Left hindlimb (tissue), 1 donor: ENCODE data around the gene PDC.
"Not testable (repeated sequence)": the region's sequence is repeated elsewhere in the genome, so short reads cannot be mapped to it uniquely, and the experiment has no call there.

Source experiments
- DNase-seq: peaks from one replicate; pipeline ENCODE4 v3.0.0-alpha.2; 2018

Gene PDC

DNA sequence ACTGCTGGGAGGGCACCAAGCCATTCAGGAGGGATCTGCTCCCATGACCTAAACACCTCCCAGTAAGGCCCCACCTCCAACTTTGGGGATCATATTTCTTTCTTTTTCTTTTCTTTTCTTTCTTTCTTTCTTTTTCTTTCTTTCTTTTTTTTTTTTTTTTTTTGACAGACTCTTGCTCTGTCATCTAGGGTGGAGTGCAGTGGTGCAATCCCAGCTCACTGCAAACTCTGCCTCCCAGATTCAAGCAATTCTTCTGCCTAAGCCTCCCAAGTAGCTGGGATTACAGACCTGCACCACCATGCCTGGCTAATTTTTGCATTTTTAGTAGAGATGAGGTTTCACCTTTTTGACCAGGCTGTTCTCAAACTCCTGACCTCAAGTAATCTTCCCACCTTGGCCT lies 4.6 kb upstream of the PDC start:
- not testable (repeated sequence) for DNase-seq

DNA sequence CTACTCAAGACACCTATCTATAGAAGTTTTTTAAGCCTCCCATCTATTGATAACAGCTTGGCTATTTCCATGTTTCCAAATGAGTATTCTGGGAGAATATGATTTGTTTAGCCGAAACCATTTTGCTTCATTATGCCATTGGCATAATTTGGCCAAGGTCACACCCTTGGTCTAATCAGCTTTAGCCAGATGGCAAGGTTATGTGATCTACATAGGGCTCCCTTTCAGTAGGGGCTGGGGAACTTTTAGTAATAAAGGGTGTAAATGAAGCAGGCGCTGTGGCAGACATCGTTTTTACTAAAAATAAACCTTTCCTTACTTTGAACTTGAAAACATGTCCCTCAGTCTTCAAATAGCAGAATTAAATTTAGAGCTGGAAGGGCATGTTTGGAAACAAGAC lies 3.0 kb upstream of the PDC start:
- DNase-seq: no peak

- DNase-seq: no peak
These were observed 2.6 kb upstream of the PDC start for GRCh38 chr1:186463511-186463910.

GRCh38 chr1:186459161-186459560 lies 1.8 kb downstream of the PDC start:
- DNase-seq: not testable (repeated sequence)

DNA sequence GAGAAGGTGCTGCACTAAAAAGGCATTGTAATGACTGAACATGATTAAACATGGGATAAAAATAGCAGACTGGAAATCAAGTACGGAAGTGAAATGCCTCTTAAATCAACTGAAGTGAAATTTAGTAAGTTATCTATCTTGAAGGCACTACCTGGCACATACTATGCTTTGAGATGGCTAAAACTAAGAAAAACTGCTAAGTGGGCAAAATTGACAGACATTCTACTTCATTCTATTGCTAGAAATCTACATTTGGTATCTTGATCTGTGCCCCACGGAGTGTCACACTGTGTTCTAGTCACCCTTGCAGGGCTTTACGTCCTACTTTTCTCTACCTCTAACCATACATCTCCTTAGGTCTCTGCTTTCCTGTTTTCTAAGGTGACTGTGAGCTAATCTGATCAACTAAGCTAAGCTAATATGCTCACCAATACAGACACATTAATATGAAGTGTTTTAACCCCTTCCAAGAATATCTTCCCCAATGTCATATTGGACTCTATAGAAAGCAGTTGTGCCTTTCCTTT lies 4.1 kb downstream of the PDC start:
- no peak for DNase-seq

DNA sequence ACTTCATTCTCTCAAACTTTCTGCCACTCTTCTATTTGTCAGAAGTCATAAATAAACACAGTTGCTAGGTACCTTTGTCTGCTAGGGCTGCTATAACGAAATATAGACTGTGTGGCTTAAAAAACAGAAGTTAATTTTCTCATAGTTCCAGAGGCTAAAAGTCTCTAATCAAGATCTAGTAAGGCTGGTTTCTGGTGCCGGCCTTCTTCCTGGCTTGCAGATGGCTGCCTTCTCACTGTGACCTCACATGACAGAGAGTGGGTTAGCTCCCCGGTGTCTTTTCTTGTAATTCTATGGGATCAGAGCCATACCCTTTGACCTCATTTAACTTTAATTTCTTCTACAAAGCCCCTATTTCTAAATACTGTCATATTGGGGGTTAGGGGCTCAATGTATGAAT lies 5.9 kb downstream of the PDC start:
- DNase-seq: no peak

GRCh38 chr1:186446152-186446551 lies 14.8 kb downstream of the PDC start:
- DNase-seq: no peak

- DNase-seq: no peak
These were observed 17.3 kb downstream of the PDC start for GRCh38 chr1:186443638-186444037.

GRCh38 chr1:186442651-186443375 lies 18.1 kb downstream of the PDC start:
- no peak for DNase-seq

GRCh38 chr1:186440584-186440983 lies 20.3 kb downstream of the PDC start:
- DNase-seq: no peak

GRCh38 chr1:186438567-186438966 lies 22.3 kb downstream of the PDC start:
- DNase-seq: no peak

DNA sequence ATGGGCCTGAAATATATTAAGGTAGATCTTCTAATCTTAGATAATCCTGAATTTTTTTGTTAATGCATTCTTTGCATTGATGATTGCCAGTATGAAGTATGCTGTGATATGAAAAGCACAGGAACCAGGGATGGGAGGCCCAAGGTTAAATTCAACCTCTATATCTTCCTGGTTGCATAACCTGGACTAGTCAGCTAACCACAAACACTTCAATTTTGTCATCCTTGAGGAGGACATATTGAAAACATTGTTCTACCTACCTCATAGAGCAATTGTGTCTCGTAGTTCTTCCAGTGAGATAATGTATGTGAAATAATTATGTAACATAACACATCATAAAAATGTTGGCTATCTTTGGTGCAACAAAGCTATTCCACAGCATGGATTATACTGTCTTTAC lies 25.6 kb downstream of the PDC start:
- no peak for DNase-seq

- no peak for DNase-seq
These were observed 31.9 kb downstream of the PDC start for GRCh38 chr1:186429017-186429416.

GRCh38 chr1:186426118-186426517 lies 34.8 kb downstream of the PDC start:
- no peak for DNase-seq

DNA sequence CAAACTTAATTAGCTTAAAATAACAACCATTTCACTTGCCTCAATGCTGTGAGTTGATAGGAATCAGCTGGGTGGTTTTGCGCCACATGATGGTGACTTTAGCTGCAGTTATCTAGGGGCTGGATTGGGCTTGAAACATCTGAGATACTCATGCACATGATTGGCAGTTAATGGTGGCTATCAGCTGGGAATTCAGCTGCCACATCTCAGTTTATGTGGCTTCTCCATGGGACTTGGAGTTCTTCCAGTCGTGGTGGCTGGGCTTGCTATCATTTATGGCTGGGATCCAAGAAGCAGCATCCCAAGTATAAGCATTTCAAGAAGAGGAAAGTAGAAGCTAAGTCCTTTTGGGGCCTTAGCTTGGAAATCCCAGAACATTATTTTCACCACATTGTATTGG lies 36.4 kb downstream of the PDC start:
- DNase-seq: no peak

DNA sequence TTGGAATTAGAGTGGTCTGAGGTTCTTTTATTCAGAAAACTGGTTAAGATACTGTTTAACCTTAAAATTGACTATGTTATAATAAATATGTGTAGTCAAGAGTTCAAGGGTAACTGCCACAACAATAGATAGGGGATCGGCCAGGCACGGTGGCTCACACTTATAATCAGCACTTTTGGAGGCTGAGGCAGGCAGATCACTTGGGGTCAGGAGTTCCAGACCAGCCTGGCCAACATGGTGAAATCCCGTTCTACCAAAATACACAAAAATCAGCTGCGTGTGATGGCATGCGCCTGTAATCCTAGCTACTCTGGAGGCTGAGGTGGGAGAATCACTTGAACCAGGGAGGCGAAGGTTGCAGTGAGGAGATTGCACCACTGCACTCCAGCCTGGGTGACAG lies 39.5 kb downstream of the PDC start:
- no peak for DNase-seq

DNA sequence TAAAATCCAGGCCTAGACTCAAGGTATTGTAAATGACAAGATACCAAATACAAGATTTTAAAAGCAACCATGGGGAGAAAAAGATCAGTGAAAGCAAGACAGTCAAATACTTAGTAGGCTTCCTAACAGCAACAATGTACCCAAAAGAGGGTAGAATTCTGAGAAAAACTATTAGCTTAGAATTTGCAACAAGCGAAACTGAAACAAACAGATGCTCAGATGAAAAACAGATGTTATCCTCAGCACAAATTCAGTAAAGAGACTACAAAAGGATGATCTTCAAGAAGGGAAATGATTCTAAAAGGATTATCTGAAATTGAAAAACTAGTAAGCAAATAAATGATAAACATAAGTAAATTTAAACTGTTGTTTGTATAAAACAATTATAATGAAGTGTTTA lies 40.0 kb downstream of the PDC start:
- DNase-seq: no peak

DNA sequence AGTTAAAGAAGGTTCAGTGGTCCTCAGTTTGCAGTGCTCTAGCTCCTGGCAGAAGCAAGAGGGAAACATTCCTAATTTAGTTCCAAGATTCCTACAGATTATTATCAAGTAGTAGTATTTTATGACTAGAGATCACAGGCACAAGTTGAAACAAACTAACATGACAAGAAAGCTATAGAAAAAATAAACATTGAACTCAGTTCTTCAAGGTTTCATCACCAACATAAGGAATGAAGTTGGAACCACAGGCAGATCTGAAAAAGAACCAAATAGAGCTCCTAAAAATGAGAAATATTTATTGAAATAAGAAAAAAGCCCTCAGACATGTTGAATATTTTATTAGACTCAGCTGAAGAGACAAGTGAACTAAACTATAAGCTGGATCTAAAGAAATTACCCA lies 40.6 kb downstream of the PDC start:
- DNase-seq: no peak

DNA sequence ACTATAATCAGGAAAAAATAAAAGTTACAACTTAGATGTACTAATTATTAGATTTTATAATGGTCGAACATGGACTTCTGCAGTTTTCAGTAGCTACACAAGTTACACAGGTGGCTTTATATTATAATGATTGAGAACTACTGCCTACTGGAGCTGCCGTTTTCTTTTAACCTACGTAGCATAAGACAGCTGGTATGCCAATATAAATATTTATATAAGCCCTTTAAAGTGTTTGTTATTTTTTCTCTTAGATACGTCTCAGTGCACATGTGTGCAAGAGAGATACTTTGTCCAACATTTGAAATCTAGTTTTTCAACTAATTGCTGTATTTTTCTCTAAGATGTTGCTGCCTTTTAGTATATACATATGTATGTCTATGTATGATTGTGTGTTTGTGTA lies 42.4 kb downstream of the PDC start:
- no peak for DNase-seq

- DNase-seq: no peak
These were observed 47.6 kb downstream of the PDC start for GRCh38 chr1:186413319-186413718.

DNA sequence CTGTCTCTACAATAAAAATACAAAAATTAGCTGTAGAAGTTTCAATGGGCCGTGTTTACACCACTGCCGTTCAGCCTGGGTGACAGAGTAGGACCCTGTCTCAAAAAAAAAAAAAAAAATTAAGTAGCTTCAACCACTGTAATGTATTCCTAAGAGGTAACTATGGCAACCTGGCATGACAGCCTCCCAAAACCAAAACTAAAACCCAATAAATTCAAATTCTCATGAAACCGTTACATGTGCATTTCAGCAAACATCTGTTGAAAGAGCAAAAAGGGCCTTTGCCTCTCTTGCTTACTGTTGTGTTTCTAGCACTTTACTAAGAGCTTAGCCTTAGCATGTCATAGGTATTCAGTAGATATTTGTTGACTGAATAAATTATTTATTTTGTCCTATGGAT lies 51.8 kb downstream of the PDC start:
- no peak for DNase-seq

DNA sequence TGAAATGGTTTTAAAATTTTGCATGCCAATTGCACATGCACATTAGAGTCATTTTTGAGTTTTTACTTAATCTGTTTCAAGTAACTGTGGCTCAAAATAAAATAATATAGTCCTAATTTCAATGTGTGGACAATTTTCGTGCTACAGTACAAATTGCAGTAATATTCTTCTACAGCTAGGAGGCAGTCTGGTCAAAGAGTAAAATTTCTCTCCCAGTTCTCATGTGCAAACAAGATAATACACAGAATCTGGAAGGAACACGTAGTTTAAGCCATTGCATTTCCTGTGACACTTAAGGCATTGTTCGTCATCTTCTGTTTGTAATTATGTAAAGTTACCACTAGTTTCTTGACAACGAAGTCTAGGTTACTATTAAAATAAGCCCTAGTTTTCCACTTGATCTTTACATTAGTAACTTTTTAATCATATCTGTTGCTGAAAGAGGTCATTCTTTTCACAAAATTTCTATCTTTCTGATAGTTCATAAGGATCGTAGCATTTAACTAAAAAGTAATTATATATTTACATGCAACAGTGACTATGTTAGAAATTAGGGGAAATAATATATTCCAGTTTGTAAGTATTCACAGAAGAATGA lies 56.4 kb downstream of the PDC start:
- no peak for DNase-seq

- DNase-seq: no peak
These were observed 57.3 kb downstream of the PDC start for GRCh38 chr1:186403632-186404031.

GRCh38 chr1:186401446-186401845 lies 59.5 kb downstream of the PDC start:
- not testable (repeated sequence) for DNase-seq
